Renal pelvis (tissue), 12 donors: Measurements from ENCODE around the gene GIPC3. TPM values are rescaled to one million over a fixed set of nuclear protein-coding genes. Genes with fewer than 3 reads are reported as not detected.

Source experiments
- DNase-seq: peaks from one replicate; pipeline ENCODE4 v3.0.0-alpha.2; 2013
- long read RNA-seq, 16 experiments: transcript quantifications; one replicate each; lab custom pipeline, GENCODE V29; 2026
- polyA plus RNA-seq, 3 donors: library from polyadenylated mRNA; unstranded; fragments of 120-200 nt; gene quantifications; one replicate each; pipeline ENCODE4 v1.2.1, GENCODE V29; 2013; ENCODE audit not compliant: insufficient read length in 3 of 3

The GIPC3 gene
- polyA plus RNA-seq, result 1 to 10 TPM; 3.1 to 4.0 (median 3.4) TPM
- long read RNA-seq, donor 1, full-length matches to known transcripts, result 3 of 3 reads
- long read RNA-seq, donor 1, partial matches to known transcripts, result 0 of 3 reads
- long read RNA-seq, donor 1, other reads (novel, unspliced or antisense), result 0 of 3 reads
- long read RNA-seq, donor 2, result 0 reads
- long read RNA-seq, donor 3, full-length matches to known transcripts, result 2 of 2 reads
- long read RNA-seq, donor 3, partial matches to known transcripts, result 0 of 2 reads
- long read RNA-seq, donor 3, other reads (novel, unspliced or antisense), result 0 of 2 reads
- long read RNA-seq, donor 4, full-length matches to known transcripts, result 1 of 1 reads
- long read RNA-seq, donor 4, partial matches to known transcripts, result 0 of 1 reads
- long read RNA-seq, donor 4, other reads (novel, unspliced or antisense), result 0 of 1 reads
- long read RNA-seq, donor 5, result 0 reads
- long read RNA-seq, donor 6, result 0 reads
- long read RNA-seq, donor 7, full-length matches to known transcripts, result 1 of 1 reads
- long read RNA-seq, donor 7, partial matches to known transcripts, result 0 of 1 reads
- long read RNA-seq, donor 7, other reads (novel, unspliced or antisense), result 0 of 1 reads
- long read RNA-seq, donor 8, result 0 reads
- long read RNA-seq, donor 9, result 0 reads
- long read RNA-seq, donor 10, result 0 reads
- long read RNA-seq, donor 11, result 0 reads
- long read RNA-seq, donor 12, full-length matches to known transcripts, result 1 of 1 reads
- long read RNA-seq, donor 12, partial matches to known transcripts, result 0 of 1 reads
- long read RNA-seq, donor 12, other reads (novel, unspliced or antisense), result 0 of 1 reads
- long read RNA-seq, donor 13, result 0 reads
- long read RNA-seq, donor 14, result 0 reads
- long read RNA-seq, donor 15, result 0 reads
- long read RNA-seq, donor 16, result 0 reads

DNA sequence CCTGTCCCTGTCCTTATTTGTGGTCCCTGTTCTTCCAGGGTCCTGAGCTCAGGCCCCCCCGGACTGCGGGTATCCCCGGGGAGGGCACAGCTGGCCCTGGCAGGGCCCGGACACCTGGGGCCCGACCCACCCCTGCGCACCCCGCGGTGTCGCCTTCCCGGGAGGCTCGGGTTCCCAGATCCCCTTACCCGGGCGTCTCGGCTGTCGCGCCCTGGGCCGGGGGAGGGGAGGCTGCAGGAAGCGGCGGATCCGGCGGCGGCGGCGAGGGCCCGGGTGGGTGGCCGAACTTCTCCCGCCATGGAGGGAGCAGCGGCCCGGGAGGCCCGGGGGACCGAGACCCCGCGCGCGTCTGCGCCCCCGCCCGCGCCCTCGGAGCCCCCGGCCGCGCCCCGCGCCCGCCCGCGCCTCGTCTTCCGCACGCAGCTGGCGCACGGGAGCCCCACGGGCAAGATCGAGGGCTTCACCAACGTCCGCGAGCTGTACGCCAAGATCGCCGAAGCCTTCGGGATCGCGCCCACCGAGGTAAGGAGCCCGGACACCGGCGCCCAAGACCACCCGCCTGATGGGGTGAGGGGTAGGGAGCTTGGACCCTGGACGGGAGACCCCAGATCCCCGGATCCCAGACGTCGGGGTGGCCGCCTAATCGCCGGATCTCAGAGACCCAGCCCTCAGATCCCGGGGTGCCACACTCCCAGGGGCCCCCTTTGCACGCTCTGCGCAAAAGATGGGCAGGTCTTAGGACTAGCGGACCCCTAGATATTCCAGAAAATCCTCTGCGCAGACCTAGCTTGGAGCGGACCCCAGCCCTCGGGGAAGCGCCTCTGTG is at the start of gene GIPC3:
Gene GIPC3, plus strand, starts transcription at position 178 of the 826 bp plus-strand sequence. Its CDS starts 120 bp downstream, at position 298.
- no peak for DNase-seq

GRCh38 chr19:3535563-3535965 is 49.7 kb upstream of the GIPC3 start:
- no peak for DNase-seq

- DNase-seq, result no peak
Measured at GRCh38 chr19:3535981-3536380, 49.3 kb upstream of the GIPC3 start.

- DNase-seq, result no peak
Measured at GRCh38 chr19:3536429-3537100, 48.7 kb upstream of the GIPC3 start.

GRCh38 chr19:3537101-3537437 is 48.2 kb upstream of the GIPC3 start:
- no peak for DNase-seq

- DNase-seq, result no peak
Measured at GRCh38 chr19:3537438-3538240, 47.6 kb upstream of the GIPC3 start.

DNA sequence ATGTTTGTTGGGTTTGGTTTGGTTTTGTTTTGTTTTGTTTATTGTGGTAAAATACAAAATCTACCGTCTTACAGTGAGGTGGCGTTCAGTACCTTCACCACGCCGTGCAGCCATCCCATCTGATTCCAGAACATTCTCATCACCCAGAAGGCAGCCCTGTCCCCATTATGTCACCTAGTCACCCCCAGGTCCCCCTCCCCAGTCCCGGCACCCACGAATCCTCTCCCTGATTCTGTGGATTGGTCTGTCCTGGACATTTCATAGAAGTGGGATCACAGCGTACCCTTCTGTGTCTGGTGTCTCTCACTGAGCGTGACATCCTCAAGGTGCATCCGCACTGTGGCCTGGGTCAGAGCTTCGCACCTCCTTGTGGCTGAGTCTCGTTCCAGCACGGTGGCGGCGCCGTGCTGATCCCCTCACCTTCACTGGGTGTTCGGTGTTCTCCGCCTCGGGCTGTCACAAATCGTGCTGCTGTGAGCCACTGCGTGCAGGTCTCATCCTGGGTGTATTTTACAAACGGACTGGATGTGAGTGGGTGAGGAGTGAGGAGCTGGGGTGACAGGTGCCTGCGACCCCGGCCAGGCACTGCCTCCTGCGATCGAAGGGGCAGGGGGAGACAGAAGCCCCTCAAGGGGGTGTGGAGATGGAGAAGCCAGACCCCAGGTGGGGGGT is 46.9 kb upstream of the GIPC3 start:
- no peak for DNase-seq

GRCh38 chr19:3538965-3539755 is 46.1 kb upstream of the GIPC3 start, which contains the start of gene TEKTIP1:
Gene TEKTIP1, plus strand, starts transcription at chr19:3539174. Its CDS starts 4 bp downstream, at chr19:3539178.
- no peak for DNase-seq

DNA sequence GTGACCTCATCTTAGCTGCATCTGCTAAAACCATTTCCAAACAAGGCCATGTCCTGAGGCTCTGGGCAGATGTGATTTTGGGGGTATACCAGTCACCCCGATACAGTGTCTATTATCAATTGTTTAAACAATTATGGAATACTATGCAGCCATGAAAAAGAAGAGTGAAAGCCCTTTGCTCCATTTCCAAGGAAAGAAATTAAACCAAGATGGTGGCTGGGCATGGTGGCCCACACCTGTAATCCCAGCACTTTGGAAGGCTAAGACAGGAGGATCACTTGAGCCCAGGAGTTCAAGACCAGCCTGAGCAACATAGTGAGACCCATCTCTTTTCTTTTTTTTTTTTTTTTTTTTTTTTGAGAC is 45.5 kb upstream of the GIPC3 start:
- DNase-seq, result no peak

DNA sequence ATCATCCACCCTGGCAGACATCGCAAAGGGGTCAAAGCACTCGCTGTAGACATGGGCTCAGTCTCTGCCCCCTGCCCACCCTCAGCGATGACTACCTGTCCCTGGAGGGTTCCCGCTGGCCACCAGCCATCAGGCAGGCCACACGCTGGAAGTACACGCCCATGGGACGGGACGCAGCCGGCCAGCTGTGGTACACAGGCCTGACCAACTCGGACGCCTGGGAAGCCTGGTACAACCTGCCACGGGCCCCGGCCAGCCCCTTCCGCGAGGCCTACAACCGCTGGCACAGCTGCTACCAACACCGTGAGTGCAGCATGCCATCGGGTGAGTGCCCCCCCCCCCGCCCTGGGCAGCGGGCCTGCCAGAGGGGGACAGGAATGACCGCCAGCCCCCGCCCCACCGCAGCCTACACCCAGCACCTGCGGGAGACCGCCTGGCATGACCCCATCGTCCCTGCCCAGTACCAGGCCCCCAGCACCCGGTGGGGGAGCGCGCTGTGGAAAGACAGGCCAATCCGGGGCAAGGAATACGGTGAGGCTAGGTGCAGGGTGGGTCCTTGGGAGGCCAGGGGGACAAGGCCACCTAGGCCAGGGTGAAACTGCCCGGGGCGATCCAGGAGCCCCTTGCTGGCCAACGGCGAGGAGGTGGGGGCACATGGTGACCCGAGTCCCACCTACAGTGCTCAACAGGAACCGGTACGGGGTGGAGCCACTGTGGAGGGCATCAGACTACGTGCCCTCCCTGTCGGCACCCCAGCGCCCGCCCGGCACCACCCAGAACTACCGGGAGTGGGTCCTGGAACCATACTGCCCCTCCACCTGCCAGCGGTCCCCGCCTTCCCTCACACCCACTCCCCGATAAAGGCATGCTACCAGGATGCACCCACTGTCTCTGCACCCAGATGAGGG is 41.9 kb upstream of the GIPC3 start:
- DNase-seq, result no peak

- no peak for DNase-seq
Measured at GRCh38 chr19:3544058-3544376, 41.3 kb upstream of the GIPC3 start.

DNA sequence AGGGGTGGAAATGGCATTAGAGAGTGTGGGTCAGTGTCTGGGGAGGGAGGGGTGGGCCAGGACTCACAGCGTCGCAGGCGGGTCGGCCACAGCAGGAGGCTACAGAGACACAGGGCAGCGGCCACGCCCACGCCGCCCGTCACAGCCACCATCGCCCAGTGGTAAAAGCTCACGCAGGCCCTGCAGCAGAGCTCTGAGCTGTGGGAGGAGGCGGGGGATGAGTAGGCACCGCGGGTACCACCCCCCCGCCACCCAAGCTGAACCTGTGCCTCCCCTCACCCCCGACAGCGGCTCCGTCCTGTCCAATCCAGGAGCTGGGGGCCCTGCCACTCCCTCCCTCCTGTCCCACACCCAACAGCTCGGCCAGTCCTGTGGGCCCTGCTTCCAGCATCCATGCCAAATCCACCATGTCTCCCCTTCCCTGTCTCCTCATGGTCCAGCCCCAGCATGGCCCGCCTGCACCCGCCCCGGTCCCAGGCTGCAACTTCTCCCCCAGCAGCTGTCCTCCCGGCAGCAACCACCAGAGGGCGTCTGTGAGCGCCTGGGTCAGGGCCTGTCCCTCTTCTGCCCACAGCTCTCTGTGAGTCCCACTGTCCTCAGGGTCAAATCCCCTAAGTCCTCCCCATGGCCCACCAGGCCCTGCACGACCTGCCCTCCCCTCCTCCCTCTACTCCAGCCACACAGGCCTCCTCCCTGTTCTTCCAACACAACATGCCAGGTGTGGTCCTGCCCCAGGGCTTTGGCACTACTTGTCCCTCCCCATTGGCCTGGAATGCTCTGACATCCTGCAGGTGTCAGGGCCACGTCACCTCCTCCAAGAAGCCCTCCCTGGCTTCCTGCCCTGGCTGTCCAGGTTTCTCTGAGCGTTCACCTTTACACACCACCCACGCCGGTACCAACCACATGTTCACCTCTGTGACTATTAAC is 40.3 kb upstream of the GIPC3 start:
- peak; percentile 19 for DNase-seq

DNA sequence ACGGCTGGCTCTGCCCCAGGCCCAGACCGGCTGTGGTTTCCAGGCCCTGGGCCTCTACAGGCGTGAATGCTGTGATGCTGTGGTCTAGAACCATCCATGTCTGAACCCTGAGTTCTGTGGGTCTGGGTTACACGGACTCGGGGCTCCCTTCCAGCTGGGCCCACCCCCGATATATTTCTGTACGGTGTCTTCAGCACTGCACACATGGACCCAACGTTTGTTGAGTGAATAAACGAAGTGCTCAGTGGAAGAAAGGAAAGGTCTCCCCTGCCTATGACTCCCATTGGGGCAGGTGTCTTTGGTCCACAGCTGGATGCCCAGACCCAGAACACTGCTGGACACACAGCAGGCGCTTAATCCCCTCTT is 39.6 kb upstream of the GIPC3 start:
- no peak for DNase-seq

DNA sequence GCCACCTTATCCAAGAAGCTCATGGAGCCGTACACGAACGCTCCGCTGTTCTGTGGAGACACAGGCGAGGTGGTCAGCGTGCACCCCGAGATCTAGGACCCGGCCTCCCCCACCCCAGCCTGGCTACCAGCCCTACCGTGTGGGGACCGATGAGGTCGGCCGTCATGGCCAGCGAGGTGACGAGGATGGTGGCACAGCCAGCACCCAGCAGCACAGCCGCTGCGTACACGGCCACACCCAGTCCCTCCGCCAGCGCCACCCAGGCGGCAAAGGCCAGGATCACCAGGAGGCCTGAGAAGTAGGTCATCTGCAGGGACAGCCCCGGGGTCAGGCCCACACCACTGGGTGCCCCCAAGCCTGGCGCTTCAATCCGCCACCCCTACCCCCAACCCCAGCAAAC is 39.2 kb upstream of the GIPC3 start:
- no peak for DNase-seq

- DNase-seq, result no peak
Measured at GRCh38 chr19:3547301-3547731, 38.0 kb upstream of the GIPC3 start.

DNA sequence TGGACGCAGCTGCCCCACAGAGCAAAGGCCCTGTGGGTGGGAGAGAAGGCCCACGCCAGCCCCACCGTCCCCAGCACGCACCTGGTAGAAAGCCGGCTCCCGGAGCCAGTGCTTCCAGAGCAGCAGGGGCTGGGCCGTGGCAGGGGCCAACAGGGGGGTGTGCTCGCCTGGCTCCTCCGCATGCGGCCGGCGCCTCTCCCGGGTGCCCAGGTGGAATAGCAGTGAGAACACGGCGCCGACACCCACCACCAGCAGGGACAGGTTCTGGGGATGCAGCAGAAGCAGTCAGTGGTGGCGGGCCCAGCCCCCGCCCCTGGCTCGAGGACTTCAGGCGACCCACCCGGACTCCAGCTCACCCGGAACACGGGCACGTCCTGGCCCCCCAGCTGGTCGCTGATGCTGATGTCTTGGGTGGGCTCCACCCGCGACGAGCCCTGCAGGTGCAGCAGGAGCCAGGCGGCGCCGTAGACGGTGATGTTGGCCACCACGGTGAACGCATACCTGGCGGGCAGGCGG is 37.5 kb upstream of the GIPC3 start:
- DNase-seq, result no peak

GRCh38 chr19:3548606-3549005 is 36.7 kb upstream of the GIPC3 start:
- DNase-seq, result no peak
